Upper lobe of right lung (tissue), 1 donor: ENCODE measurements around the gene ARHGEF6. TPM values are rescaled to one million over a fixed set of nuclear protein-coding genes. Genes with fewer than 3 reads are reported as not detected.

Source experiments
- ATAC-seq: fragments of 200-7000 bp; cut with Tn5 transposase; one replicate; pipeline ENCODE4 v1.9.1; 2020; ENCODE audit warnings: mild to moderate bottlenecking, moderate library complexity
- DNase-seq: peaks from one replicate; pipeline ENCODE4 v3.0.0-alpha.2; 2020
- H3K27ac ChIP-seq: fragments of 200-600 bp; one replicate; pipeline ENCODE4 v1.8.0; 2022
- H3K27me3 ChIP-seq: fragments of 200-600 bp; one replicate; pipeline ENCODE4 v1.8.0; 2022; ENCODE audit warnings: mild to moderate bottlenecking
- H3K36me3 ChIP-seq: fragments of 200-600 bp; one replicate; pipeline ENCODE4 v1.8.0; 2022
- H3K4me1 ChIP-seq: fragments of 200-600 bp; one replicate; pipeline ENCODE4 v1.8.0; 2022
- H3K4me3 ChIP-seq: fragments of 200-600 bp; one replicate; pipeline ENCODE4 v1.8.0; 2022; ENCODE audit warnings: mild to moderate bottlenecking
- H3K9me3 ChIP-seq: fragments of 200-600 bp; one replicate; pipeline ENCODE4 v1.8.0; 2022
- intact Hi-C: fragments of 100-400 bp; cut with DNase I; formaldehyde crosslinking; loops from one replicate; pipeline ENCODE4 v1.11.0; 2022
- total RNA-seq: library from RNA; stranded (reverse); fragmentation: NEBNext Ultra II Directional; extraction: Animal tissue kit (Norgen Biotek cat#: 25700); gene quantifications from one replicate; pipeline ENCODE4 v1.2.1, GENCODE V29; 2021
- TF ChIP-seq, protein P1 (sequence below): fragments of 200-600 bp; IDR thresholded peaks from one replicate; pipeline ENCODE4 v1.8.0; 2022; ENCODE audit warnings: antibody characterized with exemption
- donor health status: DM: no; HTN: yes; CAD: no; lungs with severe emphysema.

ARHGEF6 gene
- total RNA-seq, 1 donor from 2014 or later: 42.8 TPM

DNA sequence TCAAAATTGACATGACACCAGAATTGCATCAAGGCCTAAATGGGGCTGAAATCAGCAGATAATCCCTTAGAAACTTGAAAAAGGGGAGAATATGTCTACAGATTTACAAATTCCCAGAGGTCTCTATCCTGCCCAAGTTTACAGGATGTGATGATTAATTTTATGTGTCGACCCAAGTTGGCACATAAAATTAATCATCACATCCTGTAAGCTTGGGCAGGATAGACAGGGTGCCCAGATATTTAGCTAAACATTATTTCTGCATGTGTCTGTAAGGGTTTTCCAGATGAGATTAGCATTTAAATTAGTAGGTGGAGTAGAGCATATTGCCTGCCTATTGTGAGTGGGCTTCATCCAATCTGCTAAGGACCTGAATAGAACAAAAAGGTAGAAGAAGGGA, 52.3 kb downstream of the ARHGEF6 start:
- no peaks in the 10 kb centered on the region for H3K27me3 ChIP-seq
- TF ChIP-seq, protein P1, sequence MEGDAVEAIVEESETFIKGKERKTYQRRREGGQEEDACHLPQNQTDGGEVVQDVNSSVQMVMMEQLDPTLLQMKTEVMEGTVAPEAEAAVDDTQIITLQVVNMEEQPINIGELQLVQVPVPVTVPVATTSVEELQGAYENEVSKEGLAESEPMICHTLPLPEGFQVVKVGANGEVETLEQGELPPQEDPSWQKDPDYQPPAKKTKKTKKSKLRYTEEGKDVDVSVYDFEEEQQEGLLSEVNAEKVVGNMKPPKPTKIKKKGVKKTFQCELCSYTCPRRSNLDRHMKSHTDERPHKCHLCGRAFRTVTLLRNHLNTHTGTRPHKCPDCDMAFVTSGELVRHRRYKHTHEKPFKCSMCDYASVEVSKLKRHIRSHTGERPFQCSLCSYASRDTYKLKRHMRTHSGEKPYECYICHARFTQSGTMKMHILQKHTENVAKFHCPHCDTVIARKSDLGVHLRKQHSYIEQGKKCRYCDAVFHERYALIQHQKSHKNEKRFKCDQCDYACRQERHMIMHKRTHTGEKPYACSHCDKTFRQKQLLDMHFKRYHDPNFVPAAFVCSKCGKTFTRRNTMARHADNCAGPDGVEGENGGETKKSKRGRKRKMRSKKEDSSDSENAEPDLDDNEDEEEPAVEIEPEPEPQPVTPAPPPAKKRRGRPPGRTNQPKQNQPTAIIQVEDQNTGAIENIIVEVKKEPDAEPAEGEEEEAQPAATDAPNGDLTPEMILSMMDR: no peak
- H3K4me3 ChIP-seq: no peak overlapping the region
- intact Hi-C loops: no loop called here
- H3K4me1 ChIP-seq: no peaks in the 10 kb centered on the region
- no peak overlapping the region for H3K27ac ChIP-seq
- DNase-seq: no peak
- H3K36me3 ChIP-seq: no peaks in the 10 kb centered on the region
- H3K9me3 ChIP-seq: no peaks in the 10 kb centered on the region
- ATAC-seq: no peak

DNA sequence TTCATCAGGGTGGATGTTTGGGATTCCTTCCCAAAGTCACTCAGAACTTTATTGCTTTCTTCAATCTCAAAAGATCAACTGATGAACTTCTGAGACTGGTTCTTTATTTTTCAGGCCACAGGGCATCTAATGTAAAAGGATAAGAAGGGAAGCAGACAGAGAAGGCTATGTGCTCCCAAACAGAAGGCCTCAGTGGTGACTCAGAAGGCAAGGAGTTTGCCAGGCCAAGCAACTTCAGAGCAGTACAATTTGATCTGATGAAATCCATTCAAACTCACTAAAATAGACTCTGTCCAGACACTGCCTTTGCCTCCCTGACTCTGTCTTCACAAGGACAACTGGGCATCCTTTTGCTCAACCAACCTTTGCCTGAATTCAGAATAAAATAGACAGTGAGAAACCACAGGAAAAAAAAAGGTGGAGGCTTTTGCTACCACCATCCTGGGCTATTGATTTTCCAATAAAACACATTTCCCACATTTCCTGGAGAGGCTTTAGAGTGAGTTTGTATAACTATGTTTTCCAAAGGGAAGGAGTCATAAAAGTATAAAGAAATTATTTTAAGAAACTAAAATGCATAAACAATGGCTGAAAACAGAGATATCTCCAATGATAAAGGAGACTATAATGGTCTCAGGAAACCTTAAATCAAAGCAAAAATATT, 55.2 kb downstream of the ARHGEF6 start:
- intact Hi-C loops: no loop called here
- H3K4me3 ChIP-seq: no peak overlapping the region
- H3K27ac ChIP-seq: no peak overlapping the region
- DNase-seq: no peak
- no peaks in the 10 kb centered on the region for H3K4me1 ChIP-seq
- no peak for ATAC-seq
- H3K9me3 ChIP-seq: no peaks in the 10 kb centered on the region
- no peaks in the 10 kb centered on the region for H3K27me3 ChIP-seq
- H3K36me3 ChIP-seq: no peaks in the 10 kb centered on the region
- TF ChIP-seq, protein P1: no peak

DNA sequence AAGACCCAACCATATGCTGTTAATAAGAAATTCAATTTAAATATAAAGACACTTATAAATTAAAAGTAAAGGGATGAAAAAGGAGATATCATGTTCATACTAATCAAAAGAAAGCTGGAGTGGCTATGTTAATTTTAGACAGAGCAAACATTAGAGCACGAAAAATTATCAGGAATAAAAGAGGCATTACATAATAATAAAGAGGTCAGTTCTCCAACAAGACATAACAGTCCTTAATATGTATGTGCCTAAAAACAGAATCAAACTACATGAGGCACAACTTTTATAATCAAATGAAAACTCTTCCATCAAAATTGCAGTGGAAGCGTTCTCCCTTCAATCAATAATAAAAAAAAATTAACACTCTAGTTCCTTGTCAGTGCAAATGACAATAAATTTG, 62.6 kb downstream of the ARHGEF6 start:
- Histone ChIP-seq H3K4me1 (peaks cover 5% of the 10 kb centered on the region), H3K27ac (no peak overlapping the region), H3K27me3 (no peaks in the 10 kb centered on the region), H3K9me3 (no peaks in the 10 kb centered on the region), H3K4me3 (no peak overlapping the region), H3K36me3 (no peaks in the 10 kb centered on the region)
- intact Hi-C loops: no loop called here
- DNase-seq: no peak
- TF ChIP-seq, protein P1: no peak
- ATAC-seq: no peak

- intact Hi-C loops: no loop called here
- Histone ChIP-seq H3K27me3 (no peaks in the 10 kb centered on the region), H3K4me3 (no peak overlapping the region), H3K4me1 (peaks cover 5% of the 10 kb centered on the region), H3K27ac (no peak overlapping the region), H3K9me3 (no peaks in the 10 kb centered on the region), H3K36me3 (no peaks in the 10 kb centered on the region)
- TF ChIP-seq, protein P1: no peak
- ATAC-seq (no peak), DNase-seq (no peak)
These were observed 65.8 kb downstream of the ARHGEF6 start for GRCh38 chrX:136714626-136715599.

DNA sequence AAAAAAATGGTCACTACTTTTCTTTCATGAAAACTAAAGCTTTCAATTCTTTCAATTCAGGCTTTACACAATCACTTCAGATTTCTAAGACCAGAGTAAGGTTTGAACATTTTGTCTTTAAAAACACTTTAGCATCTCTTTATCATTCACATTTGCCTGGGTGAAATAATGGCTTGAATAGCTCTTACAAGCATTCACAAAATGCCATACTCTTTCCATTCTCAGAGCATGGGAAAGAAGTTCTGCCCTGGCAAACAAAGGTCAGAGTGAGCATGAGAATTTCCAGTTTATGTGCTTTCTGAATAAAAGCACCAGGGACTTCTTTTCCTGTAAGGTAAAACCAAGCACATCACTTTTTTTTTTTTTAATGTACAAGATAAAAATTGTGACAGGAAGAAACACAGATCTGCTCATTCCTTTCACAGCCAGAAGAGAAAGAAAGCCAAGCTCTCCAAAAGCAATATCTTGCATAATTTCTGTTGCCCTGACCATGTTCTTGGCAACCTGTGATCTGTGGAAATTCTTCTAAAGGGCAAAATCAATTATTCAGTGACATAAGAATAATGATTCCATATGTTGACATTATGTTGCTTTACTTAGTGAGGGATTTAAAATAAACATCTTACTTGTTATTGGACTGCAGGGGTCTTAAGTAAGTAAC, 68.0 kb downstream of the ARHGEF6 start:
- Histone ChIP-seq H3K4me1 (peaks cover 5% of the 10 kb centered on the region), H3K27me3 (no peaks in the 10 kb centered on the region), H3K36me3 (no peaks in the 10 kb centered on the region), H3K4me3 (no peak overlapping the region), H3K27ac (no peak overlapping the region), H3K9me3 (no peaks in the 10 kb centered on the region)
- DNase-seq: no peak
- no peak for ATAC-seq
- TF ChIP-seq, protein P1: no peak
- intact Hi-C loops: no loop called here
